RPMI7951 (cell line): Measurements from ENCODE around the gene GJC3. TPM values are rescaled to one million over a fixed set of nuclear protein-coding genes. Genes with fewer than 3 reads are reported as not detected.
"Not testable (repeated sequence)": the region's sequence is repeated elsewhere in the genome, so short reads cannot be mapped to it uniquely, and the experiment has no call there.

Experiments used
- DNase-seq: peaks from one replicate; pipeline ENCODE4 v3.0.0-alpha.2; 2012; ENCODE audit warnings: low read depth
- total RNA-seq: library from RNA; depleted of rRNA; stranded (reverse); fragments of >200 nt; shearing (Covaris generic); gene quantifications from 2 replicates; pipeline ENCODE4 v1.2.3, GENCODE V29; 2014; rRNA removed

The GJC3 gene, protein sequence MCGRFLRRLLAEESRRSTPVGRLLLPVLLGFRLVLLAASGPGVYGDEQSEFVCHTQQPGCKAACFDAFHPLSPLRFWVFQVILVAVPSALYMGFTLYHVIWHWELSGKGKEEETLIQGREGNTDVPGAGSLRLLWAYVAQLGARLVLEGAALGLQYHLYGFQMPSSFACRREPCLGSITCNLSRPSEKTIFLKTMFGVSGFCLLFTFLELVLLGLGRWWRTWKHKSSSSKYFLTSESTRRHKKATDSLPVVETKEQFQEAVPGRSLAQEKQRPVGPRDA
- 0.12 TPM in 1 of 2 replicates, not detected in the other for total RNA-seq

- DNase-seq: peak; percentile 67
These were observed at the start of gene GJC3 for GRCh38 chr7:99928994-99929729. GJC3 (minus strand) TSS chr7:99929620; CDS start chr7:99929620, 0 bp downstream.

DNA sequence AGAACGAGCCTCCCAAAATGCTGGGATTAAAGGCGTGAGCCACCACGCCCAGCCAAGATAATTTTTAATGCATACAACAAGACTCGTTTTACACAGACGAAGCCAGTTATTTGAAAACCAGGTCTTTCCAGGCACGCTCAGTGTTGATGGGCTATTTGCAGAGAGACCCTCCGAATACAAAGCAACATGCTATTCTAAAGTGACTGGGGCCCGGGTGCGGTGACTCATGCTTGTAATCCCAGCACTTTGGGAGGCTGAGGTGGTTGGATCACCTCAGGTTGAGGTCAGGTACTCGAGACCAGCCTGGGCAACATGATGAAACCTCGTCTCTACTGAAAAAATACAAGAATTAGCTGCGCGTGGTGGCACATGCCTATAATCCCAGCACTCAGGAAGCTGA, 47.2 kb upstream of the GJC3 start:
- DNase-seq: no peak

GRCh38 chr7:99975782-99976521, 46.5 kb upstream of the GJC3 start, which contains the start of gene AZGP1:
AZGP1 (minus strand) TSS chr7:99976031; CDS start chr7:99976020, 11 bp downstream.
- DNase-seq: peak; percentile 52

DNA sequence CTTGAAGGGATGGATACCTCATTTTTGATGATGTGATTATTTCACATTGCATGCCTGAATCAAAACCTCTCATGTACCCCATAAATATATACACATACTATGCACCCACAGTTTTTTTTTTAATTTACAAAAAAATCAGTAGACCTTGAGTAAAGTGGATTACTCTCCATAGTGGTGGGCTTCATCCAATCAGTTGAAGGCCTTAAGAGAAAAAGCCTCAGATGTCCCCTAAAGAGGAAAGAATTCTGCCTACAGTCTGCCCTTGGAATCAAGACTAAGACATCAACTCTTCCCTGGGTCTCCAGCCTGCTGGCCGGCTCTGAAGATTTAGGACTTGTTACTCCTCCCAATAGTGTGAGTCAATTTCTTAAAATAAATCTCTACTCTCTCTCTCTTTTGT, 45.3 kb upstream of the GJC3 start:
- DNase-seq: no peak

- not testable (repeated sequence) for DNase-seq
These were observed 44.4 kb upstream of the GJC3 start for GRCh38 chr7:99973817-99974216.

DNA sequence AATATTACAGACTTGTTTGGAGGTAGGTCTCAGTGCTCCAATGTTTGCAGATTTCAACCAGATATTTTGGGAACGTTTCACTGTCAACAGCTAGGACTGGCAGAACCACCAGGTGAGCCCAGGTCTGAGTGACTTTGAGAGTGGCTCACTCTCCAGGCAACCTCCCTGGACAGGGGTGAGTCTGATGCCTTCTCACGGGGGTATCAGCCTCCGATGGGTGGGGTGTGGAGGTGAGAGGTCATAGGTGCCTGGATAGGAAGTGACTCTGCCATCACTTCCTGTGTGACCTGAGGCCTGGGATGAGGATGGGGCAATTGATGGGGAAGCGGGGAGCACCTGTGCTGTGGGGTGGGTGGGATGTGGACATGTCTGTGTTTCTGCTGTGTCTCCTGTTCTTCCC, 41.8 kb upstream of the GJC3 start:
- DNase-seq: no peak

- not testable (repeated sequence) for DNase-seq
These were observed 40.4 kb upstream of the GJC3 start for GRCh38 chr7:99969813-99970212.

- DNase-seq: no peak
These were observed 39.9 kb upstream of the GJC3 start for GRCh38 chr7:99969298-99969697.

DNA sequence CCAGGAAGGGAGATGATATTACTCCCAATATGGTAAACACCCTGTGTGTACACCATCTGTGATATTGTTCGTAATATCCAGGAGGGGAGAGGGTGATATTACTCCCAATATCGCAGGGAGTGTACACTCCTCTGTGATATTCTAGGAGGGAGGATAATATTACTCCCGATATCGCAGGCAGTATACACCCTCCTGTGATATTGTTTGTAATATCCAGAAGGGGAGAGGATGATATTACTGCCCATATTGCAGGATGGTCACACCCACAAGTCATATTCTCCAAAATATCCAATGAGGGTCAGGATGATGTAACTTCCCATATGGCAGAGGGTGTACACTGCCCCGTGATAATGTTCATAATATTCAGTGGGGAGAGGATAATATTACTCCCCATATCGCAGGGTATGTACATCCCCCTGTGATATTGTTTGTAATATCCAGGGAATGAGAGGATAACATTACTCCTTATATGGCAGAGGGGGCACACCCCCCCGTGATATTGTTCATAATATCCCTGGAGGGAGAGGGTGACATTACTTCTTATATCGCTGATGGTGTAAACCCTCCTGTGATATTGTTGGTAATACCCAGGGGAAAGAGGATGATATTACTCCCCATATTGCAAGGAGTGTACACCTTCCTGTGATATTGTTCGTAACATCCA, 29.3 kb upstream of the GJC3 start:
- DNase-seq: no peak

GRCh38 chr7:99955247-99955646, 25.8 kb upstream of the GJC3 start:
- no peak for DNase-seq

DNA sequence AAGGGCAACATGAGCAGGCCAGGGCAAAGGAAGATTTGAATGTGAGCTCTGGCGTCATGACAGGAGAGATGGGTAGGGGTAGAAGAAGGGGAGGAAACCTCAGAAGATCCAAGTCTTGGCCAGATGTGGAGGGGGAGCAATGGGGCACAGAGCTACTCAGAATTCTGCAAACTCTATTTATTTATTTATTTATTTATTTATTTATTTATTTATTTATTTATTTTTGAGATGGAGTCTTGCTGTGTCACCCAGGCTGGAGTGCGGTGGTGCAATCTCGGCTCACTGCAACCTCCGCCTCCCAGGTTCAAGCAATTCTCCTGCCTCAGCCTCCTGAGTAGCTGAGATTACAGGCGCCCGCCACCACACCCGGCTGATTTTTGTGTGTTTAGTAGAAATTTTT, 25.2 kb upstream of the GJC3 start:
- not testable (repeated sequence) for DNase-seq

DNA sequence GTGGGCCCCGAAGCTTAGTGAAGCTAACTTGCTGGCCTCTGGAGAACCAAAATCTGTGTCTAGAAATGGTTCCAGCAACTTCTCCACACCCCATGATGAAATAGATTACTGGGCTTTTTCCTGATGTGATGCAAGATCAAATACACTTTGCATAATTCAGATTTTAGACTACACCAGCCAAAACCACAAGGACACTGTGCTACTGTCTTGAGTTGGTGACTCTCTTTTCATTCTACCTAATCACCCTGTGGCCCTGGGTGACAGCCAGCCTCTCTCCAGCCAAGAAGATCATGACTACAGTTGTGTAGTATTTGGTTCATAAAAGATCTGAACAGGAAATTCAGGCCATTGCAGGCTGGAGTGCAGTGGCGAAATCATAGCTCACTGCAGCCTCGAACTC, 24.2 kb upstream of the GJC3 start:
- no peak for DNase-seq

GRCh38 chr7:99952649-99953048, 23.2 kb upstream of the GJC3 start:
- not testable (repeated sequence) for DNase-seq

DNA sequence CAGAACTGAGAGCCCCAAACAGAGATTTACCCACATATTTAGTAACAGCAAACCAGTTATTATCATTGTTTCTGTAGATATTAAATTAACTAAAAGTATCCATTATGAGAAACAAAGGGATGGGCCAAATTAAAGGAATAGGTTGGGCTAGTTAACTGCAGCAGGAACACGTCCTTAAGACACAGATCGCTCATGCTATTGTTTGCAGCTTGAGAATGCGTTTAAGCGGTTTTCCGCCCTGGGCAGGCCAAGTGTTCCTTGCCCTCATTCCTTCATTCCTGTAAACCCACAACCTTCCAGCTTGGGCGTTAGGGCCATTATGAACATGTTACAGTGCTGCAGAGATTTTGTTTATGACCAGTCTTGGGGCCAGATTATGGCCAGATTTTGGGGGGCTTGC, 21.4 kb upstream of the GJC3 start:
- DNase-seq: not testable (repeated sequence)

GRCh38 chr7:99949645-99950228, 20.3 kb upstream of the GJC3 start:
- DNase-seq: peak; percentile 9

DNA sequence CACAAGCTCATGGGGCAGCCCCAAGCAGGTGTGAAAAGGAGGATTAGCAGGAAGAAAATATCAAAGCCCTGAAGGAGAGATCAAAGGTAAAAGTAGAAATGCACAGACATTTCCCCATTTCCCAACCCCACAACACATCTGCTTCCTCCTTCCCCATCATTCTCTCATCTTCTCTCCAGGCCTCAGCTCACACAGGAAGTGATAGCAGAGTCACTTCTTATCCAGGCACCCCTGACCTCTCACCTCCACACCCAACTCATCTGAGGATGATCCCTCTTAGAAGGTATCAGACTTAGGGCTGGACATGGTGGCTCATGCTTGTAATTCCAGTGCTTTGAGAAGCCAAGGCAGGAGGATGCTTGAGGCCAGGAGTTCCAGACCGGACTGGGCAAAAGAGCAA, 18.2 kb upstream of the GJC3 start:
- no peak for DNase-seq

DNA sequence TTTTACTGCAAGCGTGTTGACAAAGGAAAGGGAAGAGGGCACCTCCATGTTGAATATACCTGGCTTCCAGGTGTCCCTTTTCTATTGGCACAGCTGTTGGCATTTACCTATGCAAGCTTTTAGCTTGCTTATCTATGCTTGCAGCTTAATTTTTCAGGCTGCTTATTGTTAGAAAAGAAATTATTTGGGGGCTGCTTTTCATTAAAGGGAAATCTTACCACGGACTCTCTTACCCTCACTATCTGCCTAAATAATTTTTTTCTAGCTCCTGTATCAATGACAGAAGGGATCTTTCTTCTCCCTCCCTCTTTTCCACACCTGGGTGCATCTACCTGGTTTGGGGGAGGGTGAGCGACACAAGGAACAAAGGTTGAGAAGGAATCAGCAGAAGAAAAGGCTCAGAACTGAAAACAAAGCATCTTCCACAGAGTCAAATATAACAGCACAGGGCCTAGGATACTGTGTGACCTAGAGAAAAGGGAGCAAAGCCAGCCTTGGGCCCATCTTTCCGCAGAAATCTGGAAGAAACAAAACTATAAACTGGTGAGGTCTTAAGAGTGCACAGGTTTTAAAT, 15.2 kb upstream of the GJC3 start:
- DNase-seq: no peak

- peak; percentile 61 for DNase-seq
These were observed 14.4 kb upstream of the GJC3 start for GRCh38 chr7:99943641-99944496.

DNA sequence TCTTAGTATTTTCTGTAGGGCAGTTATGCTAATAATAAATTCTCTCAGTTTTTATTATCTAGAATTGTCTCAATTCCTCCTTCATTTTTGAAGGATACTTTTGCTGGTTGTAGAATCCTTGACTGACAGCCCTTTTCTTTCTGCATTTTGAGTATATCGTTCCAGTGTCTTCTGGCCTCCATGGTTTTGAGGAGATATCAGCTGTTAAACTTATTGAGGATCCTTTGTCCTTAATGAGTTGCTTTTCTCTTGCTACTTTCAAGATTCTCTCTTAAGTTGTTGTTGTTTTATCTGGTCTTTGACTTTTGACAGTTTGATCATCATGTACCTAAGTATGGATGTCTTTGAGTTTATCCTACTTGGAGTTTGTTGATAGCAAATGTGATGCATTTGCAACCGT, 8.9 kb upstream of the GJC3 start:
- DNase-seq: no peak

- not testable (repeated sequence) for DNase-seq
These were observed 5.6 kb upstream of the GJC3 start for GRCh38 chr7:99935009-99935408.
